GM21619 (cell line): ENCODE measurements around the gene C19orf81.
A peak's percentile ranks its signal among the peaks of the same experiment; 100 is the strongest.

Source experiments
- ATAC-seq: cut with Tn5 transposase; IDR thresholded peaks from one replicate; pipeline ENCODE4 v1.9.1; 2021; ENCODE audit not compliant: unreplicated experiment

Gene C19orf81

DNA sequence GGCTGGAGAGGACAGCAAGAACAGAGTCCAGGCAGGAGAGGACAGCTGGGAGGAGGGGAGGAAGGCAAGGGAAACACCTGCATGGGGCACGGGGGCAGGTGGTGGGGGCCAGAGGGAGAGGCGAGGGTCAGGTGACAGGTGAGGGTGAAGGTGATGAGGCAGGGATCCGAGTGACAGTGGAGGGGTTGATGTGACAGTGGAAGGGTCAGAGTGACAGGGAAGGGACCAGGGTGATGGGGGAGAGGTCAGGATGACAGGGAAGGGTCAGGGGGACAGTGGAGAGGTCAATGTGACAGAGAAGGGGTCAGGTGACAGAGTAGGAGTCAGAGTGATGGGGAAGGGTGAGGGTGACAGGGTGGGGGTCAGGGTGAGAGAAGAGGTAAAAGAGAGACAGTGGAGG, 29.1 kb downstream of the C19orf81 start:
- no peak for ATAC-seq

DNA sequence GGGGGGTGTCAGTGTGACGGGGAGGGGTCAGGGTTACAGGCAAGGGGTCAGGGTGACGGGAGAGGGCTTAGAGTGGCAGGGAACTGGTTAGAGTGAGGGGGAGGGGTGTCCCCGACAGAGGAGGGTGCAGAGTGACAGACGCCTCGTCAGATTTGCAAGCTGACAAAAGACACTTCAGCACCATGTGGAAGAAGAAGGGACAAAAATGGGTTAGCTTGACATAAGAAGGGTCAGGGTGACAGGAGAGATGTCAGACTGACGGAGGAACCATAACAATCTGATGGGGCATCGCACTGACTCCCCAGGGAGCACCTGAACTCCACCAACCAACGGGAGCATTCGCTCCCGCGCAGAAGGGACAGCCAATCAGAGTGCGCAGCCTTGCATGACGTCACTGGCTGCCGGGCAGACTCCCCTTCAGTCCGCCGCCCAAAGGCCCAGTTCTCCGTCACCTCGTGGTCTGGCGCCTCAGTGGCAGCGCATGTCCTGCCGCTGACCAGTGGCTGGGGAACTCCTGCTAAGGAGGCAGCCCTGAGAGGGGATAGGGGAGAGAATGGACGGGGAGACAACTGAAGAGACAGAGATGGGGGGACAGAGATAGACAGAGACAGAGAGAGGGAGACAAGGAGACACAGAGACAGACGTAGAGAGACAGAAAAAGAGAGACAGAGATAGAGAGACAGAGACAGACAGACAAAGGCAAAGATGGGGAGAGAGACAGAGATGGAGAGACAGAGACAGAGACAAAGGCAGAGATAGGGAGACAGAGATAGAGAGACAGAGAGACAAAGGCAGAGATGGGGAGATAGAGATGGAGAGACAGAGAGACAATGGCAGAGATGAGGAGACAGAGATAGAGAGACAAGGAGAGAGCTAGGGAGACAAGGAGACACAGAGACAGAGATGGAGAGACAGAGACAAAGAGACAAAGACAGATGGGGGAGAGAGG, 30.2 kb downstream of the C19orf81 start:
- ATAC-seq, result peak; percentile 76

DNA sequence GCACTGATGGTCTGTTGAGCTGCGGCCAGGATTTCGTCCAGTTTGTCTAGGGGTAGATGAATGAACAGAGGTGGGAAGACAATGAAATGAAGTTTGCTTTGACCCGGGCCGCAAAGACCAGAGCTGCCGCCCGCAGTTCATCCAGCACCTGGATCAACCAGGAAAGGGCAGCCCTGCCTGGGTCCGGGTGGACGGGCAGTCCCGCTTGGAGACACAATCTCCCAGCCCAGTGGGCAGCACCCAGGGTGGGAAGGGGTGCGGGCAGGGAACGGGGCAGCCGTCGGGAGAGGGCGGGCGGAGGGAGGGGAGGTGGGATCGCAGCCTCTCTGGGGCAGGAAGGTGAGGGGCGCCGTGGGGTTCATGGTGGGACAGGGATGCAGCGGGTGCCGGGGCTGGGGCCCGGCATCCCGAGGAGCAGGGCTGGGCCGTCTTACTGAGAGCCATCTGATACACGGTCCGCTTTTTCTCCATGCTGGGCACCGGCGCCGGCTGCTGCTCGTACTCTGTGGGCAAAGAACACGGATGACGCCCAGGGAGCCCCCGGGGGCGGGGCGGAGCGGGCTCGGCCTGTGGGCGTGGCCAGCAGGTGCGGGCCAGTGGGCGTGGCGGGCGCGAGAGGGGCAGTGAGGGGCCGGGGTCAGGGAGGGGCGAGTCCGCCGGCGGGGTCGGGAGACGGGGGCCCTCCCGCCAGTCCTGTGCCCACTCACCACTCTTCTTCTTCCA, 37.2 kb downstream of the C19orf81 start:
- ATAC-seq, result no peak

DNA sequence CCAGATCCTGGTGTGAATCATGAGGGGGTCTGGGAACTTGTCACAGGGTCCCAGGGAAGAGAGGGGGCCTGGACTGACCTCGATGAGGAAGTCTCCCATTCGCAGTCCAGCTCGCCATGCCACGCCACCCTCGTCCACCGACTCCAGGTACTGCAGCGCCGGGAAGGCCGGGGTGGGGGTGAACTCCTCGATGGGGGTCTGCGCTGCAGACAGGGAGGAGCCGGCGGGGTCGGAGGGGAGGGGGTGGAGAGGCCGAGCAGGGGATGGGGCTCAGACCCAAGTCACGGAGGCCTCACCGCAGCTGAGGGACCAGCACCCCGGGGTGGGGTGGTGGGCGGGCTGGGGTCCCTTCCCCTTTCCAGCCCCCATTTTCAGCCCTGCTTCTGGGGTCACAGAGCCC, 39.5 kb downstream of the C19orf81 start:
- no peak for ATAC-seq

DNA sequence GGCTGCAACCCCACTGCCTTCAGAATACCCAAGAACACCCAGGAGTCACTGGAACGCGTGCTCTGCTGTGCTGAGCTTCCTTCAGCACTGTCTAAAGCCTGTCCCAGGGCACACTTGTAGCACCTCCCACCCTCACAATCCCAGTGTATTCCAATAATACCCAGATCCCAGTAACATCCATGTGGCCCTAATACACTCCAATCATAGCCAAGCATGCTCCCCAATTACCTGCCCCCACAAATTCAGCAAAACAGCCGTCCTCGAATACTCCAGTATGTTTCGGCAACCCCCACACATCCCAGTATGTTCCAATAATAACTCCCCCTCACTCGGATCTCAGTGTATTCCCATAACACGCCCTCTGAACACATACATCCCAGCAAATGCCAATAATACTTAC, 41.2 kb downstream of the C19orf81 start:
- ATAC-seq, result no peak

DNA sequence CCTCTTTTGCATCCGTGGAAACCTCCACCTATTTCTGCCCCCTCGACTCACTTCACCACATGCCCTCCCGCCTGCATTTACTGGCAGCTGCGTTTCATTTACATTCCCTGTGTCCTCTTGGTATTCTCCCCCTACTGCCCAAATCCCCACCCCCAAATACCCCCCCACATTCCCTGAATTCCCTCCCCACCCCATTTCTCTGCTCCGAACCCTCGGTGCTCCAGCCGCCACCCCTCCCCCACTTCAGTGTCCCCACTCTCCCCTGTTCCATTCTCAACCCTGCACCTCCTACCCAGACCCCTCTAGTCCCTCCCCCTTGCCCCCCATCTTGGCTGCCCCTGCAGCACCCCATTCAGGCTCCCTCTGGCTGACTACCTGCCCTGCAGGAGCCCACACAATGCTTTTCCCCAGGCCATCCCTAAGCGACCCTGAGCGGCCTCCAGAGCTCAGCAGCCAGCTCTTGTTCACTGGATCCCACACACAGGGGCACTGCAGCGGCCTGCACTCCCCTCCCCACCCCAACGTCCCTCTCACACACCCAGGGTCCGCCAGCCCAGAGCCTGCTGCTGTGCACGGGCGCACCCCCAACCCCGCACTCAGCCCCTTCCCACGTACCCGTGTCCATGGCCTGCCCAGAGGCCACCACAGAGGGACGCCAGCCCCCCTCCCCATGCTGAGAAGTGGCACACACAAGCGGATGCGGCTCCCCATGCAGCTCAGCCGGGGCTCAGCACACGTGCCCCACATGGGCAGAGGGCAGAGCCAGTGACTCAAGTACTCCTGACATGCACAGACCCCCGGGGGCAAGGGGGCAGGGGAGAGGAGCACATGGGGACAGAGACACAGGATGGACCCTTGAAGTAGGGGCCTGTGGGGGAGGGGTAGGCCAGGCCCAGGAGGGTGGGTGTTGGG, 44.1 kb downstream of the C19orf81 start:
- ATAC-seq, result no peak

DNA sequence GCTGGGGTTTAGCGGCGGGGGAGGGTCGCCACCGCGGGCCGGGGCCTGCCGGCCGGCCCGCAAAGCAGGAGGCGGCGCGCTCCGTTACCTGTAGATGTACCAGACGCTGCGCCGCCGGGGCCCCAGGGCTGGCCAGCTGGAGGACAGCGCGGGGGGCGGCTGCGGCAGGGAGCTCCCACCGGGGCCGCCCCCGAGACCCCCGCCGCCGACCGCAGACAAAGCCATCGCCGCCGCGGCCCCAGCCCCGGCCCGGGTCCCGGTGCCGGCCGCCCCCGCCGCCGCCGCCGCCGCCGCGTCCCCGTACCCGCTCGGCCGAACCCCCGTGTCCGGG, 45.5 kb downstream of the C19orf81 start:
- no peak for ATAC-seq

DNA sequence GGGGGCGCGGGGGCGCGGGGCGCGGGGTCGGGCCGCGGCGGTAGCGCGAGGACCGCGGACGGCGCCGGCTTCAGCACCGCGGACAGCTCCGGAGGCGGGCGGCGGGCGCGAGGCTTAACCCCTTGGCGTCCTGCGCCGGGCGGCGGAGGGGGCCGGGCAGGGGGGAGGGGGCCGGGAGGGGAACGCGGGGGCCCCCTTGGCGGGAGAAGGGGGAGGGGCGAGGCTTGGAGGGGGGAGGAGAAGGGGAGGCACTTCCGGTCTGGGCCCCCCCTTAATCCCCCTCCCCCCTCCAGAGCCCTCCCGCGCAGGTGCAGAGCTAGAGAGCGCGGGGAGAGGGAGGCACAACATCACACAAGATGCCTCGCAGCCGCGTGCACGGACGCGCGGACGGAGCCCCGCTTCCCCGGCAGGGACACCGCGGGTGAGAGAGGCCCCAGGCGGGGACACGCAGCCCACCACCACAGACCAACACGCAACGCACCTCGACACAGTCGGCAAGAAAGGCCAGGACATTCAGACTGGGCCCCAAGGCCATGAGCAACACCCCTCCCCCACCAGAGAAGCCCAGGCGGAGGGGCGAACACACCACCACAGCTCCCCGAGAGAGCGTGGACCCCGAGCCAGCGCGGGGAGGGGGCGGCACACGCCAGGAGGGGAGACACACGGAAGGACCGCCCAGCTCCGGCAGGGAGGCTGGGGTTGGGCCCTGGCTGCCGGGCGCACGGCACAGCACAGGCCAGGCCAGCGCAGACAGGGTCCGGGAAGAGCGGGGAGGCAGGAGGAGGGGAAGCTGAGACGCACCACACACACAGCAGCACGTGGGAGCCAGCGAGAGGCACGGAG, 46.2 kb downstream of the C19orf81 start:
- ATAC-seq, result no peak

DNA sequence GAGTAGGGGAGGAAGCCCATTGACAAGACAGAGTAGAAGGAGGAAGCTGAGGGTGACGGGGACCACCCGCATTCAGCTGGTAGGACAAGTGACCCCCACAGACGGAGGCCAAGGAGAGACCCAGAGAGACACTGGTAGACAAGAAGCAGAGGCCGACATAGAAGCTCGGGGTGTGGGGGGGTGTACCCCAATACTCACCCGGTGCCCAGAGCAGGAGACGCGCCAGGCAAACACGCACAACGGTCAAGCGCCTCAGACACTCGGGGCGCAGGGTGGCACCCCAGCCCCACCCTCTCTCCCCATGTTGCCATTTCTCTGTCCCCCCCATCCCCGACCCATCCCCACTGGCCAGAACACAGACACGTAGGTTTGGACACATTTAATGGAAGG, 46.8 kb downstream of the C19orf81 start:
- ATAC-seq, result no peak

DNA sequence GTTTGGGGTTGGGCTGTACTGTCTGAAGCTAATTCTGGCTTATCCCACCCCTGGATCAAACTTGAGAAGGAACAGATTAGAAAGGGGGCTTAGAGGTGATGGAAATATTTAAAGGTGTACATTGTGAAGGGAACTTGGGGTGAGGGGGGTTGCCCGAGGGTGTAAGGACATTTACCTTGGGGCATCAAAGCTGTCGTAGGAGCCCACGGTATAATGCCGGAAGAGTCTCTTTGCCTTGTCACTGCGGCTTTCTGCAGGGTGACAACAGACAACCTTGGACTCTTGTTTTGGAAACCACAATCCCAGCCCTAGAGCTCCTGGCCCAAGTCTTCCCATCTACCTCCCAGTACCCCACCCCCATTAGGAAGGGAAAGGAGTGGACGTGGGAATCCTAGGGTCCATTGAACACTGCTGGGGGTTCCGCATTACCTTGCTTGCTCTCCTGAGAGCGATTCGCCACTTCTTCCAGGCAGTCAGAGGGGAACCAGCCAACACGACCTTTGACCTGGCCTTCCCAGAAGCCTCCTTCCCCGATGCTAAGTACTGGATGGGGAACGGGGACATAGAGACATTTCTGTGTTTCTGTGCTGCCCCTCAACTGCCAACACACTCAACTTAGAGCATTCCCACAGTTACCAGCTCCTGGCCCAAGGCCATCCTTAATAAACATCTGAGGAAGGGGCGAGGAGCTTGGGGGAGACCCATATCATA, 48.3 kb downstream of the C19orf81 start:
- ATAC-seq, result no peak

DNA sequence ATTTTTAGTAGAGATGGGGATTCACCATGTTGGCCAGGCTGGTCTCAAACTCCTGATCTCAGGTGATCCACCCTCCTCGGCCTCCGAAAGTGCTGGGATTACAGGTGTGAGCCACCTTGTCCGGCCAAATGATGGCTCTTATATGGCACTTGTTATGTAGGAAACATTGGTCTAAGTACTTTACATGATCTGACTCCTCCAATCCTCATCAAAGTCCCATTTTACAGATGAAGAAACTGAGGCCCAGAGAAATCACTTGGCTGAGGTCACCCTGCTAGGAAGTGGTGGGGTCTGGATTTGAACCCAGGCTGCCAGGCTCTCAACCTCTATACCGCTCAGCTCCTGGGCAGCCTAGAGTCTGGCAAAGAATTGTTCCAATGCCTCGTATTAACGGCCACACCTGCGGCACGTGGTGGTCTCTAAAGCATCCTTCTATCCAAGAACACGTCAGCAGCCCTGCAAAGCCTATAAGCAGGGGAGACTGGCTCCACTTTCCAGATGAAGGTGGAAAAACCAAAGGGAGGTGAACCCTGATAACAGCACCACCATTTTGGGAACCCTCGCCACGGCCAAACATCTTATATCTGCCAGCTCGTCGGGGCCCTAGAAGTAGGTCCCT, 52.2 kb downstream of the C19orf81 start:
- no peak for ATAC-seq

DNA sequence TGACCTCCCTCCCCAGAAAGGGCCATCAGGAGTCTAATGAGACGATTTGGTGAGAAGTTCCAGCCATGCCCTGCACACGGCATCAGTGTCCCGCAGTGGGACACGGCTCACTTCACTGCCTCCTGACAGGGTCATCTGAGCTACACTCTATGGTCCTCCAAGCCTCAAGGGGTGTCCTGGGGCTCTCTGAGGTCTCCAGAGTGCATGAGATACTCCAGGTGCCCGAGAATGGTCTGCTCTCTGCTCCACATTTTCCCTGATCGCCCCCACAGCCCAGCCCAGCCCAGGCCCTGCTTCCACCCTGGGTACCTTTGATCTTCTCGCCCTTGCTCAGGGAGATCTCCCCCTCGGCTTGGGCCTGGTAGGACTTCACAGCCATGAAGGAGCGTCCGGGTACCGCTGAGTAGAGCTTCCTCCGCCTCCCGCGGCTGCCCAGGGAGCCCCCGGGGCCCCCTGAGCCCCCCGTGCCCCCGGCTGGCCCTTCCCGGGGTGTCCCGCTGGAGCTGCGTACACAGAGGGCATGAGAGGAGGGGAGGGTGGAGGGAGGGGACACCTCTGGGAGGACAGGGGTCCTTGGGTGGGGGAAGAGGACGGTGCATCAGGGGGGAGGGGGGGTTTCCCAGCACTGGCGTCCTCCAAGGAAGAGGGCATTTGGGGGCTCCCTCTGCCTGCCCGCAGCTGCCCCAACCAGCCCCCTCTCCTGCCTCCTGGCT, 53.1 kb downstream of the C19orf81 start:
- no peak for ATAC-seq

DNA sequence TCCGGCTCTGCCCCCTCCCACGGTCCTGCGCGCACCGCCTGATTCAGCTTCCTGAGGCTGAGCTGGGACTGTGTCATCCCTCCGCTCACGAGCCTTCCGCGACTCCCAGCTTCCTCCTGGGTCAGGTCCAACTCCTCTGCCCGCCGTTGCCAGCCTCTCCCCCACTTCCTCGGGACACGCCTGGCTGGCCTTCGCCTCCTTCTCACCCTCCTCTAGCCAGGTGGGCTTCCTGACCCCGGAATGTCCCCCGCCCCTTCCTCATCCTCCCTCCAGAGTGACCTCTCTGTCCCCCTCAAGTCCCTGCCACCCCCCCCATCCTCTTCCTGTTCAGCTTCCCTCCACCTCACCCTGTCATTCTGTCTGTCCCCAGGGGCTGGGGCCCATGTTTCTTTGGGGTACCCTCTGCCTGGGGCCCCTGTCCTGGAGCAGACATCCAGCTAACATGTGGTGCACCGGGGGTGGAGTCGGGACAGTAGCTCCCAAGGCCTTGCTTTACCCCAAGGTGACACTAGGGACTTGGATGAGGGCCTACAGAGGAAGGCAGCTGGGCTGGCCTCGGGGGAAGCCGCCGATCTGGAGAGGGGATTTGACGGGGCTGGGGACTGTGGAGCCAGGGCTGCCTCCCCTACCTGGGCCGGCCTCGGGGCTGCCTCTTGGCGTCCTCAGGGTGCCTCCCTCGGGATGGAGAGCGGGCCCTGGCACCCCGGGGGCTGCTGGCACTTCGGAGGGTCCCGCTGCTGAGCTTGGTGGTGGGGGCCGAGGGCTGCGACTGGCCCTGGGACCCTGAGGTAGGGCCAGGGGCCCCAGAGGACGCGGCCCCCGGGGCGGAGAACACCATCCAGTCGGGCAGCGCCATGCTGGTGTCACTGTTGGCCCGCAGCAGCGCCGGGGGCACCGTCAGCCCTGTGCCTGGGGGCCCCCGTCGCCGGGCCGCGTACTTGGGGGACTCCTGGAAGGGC, 53.9 kb downstream of the C19orf81 start:
- no peak for ATAC-seq

DNA sequence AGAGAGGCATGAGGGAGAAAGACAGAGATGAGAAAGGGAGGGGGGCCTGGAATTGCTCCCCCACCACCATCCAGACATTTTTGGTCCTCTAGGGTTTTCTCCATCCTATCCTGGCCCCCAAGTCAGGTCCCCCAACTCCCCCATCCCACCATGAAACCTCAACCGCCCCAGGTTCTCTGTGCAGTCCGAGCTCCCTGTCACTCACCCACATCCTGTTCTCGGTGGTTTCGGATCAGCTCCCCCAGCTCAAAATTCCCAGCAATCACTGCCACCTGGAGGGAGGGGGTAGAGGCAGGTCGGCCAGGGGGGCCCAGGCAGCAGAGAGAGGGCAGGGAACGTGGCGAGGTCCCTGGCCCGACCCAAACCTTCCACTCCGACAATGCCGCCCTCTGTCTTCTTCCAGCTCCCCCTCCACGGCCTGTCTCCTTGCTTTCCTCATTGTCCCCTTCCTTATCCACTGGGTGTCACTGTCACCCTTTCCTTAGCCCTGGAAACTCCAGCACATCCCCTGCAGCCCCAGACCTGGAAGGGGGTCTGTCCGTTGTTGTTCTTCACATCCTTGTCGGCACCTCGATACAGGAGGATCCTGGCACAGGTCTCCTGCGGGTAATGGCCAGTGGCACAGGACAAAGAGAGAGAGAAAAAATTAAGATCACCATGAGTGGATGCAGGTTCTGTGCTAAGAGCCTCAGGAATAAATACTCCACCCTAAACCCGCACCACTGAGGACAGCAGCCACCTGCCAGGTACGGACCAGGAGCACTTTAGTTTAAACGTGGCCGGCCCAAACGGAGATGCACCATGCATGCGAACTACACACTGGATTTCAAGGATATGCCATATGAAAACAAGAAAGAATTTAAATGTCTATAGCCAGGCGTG, 54.9 kb downstream of the C19orf81 start:
- ATAC-seq, result no peak

DNA sequence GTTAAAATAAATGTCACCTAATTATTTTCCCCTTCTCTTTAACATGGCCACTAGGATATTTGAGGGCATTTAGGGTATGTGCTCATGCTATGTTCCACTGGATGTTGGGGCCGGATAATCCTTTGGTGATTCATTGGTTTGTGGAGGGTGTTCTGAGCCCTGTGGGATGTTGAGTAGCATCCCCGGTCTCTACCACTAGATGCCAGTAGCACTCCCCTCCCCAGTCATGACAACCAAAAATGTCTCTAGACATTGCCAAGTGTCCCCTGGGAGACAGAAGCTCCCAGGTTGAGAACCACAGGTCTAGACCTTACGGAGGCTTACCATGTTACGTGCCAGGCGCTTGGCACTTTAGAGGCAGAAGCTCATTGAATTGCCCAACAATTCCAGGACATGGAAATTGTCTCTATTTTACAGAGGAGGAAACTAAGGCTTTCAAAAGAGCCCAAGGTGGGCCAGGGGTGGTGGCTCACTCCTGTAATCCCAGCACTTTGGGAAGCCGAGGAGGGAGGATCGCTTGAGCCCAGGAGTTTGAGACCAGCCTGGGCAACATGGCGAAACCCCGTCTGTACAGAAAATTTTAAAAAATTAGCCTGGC, 56.3 kb downstream of the C19orf81 start:
- ATAC-seq, result no peak

DNA sequence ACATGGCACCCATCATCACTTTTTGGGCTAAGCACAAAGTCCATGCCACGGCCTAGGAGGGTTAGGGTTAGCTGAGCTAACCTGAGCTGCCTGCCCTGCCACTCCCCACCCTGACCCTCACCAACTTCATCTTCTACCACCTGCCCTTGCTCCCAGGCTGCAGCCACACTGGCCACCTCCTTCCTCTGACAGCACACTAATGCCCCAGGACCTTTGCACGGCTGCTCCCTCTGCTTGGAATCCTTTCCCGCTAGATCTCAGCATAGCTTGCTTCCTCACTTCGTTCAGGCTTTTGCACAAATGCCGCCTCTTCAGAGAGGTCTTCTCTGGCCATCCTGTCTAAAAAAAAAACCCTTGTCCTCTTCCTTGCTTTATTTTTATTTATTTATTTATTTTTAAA, 57.1 kb downstream of the C19orf81 start:
- ATAC-seq, result no peak
